Fibroblast of lung (primary cell): ENCODE data around the gene OR2H2.

ENCODE experiments used
- EZH2 ChIP-seq: IDR thresholded peaks from 2 replicates; pipeline ENCODE4 v1.5.1; 2012; ENCODE audit warnings: low read length, control low read depth, mild to moderate bottlenecking; ENCODE audit errors: missing control alignments
- TF ChIP-seq, protein P1 (sequence below), 2 donors: IDR thresholded peaks in 1 of 2; conservative IDR thresholded peaks in 1 of 2; 1 replicate in 1 of 2; 2 replicates in 1 of 2; pipeline ENCODE4 v1.5.1; 2011 to 2012; ENCODE audit warnings: low read length in 2 of 2, control low read depth in 1 of 2, inconsistent platforms in 1 of 2, low read depth in 1 of 2, mild to moderate bottlenecking in 1 of 2

DNA sequence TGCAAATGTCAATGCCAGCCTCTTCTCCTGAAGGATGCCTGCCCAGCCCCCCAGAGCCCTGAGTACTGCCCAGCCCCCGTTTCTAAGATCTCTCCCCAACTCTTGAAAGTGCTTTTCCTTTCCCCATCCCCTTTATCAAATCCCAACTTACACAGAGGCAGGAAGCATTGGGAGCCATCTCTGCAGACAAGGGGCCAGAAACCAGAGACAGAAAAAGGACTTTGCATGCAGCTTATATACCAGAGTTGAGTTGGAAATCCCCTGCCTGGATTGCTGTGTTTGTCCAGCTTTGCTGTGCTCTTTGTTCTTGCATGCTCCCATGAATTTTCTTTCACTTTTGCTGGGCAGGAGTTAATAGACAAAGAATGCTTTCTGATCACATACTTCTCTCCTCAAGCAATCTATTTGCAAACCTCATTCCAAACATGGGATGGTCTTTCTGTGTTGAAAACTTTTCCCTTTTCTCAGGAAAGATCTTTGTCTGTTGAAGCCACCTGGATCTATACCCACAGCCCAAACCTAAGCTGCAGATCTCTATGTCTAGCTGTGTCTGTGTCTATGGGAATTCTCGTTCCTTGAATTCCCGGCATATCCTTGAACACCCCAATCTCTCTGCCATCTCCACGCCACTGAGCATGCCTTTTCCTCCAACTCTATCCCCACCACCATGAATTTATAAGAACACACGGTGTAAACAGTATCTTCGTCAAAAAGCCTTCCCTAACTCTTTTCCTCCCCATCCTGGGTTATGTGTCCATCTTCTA, 25.2 kb upstream of the OR2H2 start, which contains the start of gene UBD:
- TF ChIP-seq, protein P1, sequence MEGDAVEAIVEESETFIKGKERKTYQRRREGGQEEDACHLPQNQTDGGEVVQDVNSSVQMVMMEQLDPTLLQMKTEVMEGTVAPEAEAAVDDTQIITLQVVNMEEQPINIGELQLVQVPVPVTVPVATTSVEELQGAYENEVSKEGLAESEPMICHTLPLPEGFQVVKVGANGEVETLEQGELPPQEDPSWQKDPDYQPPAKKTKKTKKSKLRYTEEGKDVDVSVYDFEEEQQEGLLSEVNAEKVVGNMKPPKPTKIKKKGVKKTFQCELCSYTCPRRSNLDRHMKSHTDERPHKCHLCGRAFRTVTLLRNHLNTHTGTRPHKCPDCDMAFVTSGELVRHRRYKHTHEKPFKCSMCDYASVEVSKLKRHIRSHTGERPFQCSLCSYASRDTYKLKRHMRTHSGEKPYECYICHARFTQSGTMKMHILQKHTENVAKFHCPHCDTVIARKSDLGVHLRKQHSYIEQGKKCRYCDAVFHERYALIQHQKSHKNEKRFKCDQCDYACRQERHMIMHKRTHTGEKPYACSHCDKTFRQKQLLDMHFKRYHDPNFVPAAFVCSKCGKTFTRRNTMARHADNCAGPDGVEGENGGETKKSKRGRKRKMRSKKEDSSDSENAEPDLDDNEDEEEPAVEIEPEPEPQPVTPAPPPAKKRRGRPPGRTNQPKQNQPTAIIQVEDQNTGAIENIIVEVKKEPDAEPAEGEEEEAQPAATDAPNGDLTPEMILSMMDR (conservative IDR thresholded peaks at IDR 0.05 in 1 of 2, IDR thresholded peaks at IDR 0.05 in 1 of 2; ENCODE audit: low read depth in 1 of 2, low read length in 2 of 2) = no peak
- no peak for TF ChIP-seq EZH2
